Measurements from ENCODE around the gene CELSR1.

GRCh38 chr22:46373159-46373558 is 164.3 kb downstream of the CELSR1 start:
- TF ChIP-seq POLR2A (IDR thresholded peaks at IDR 0.05; ENCODE audit: low read length) (no peak), GATA1 (IDR thresholded peaks at IDR 0.05; ENCODE audit: low read depth, low read length) (no peak)

All from erythroblast (primary cell).